WTC11 (cell line): Measurements from ENCODE around the gene AKAP8. TPM values are rescaled to one million over a fixed set of nuclear protein-coding genes. Genes with fewer than 3 reads are reported as not detected.

ENCODE experiments used
- ATAC-seq: fragments of 200-7000 bp; cut with Tn5 transposase; 2 replicates; pipeline ENCODE4 v1.10.0; 2021; ENCODE audit warnings: mild to moderate bottlenecking, moderate library complexity
- CTCF ChIA-PET: fragments of 300-600 bp; sonication (Branson Sonifier 250); formaldehyde crosslinking; loops from one replicate; lab custom pipeline; 2021; ENCODE audit warnings: antibody characterized with exemption; lab: Charles Lee
- POLR2A ChIA-PET: fragments of 350-600 bp; sonication (Branson Sonifier 250); formaldehyde crosslinking; loops from one replicate; lab custom pipeline; 2021; ENCODE audit warnings: antibody characterized with exemption; lab: Charles Lee
- DNase-seq: peaks from one replicate; pipeline ENCODE4 v3.0.0; 2021; ENCODE audit warnings: low spot score
- H3K27ac Mint-ChIP-seq: 2 replicates; pipeline ENCODE4 v1.8.0; 2021; ENCODE audit warnings: mixed read lengths
- H3K27me3 Mint-ChIP-seq: 2 replicates; pipeline ENCODE4 v1.8.0; 2021; ENCODE audit warnings: low read depth, mild to moderate bottlenecking, moderate library complexity, mixed read lengths
- H3K36me3 Mint-ChIP-seq: 2 replicates; pipeline ENCODE4 v1.8.0; 2021; ENCODE audit warnings: mixed read lengths
- H3K4me1 Mint-ChIP-seq: 2 replicates; pipeline ENCODE4 v1.8.0; 2022; ENCODE audit warnings: mixed read lengths
- H3K4me3 Mint-ChIP-seq: 2 replicates; pipeline ENCODE4 v1.8.0; 2021; ENCODE audit warnings: mild to moderate bottlenecking, moderate library complexity, mixed read lengths
- H3K9me3 Mint-ChIP-seq: 2 replicates; pipeline ENCODE4 v1.8.0; 2021; ENCODE audit warnings: mixed read lengths
- CREB1 ChIP-seq: sonication (generic); formaldehyde crosslinking; IDR thresholded peaks from 2 replicates; pipeline ENCODE4 v1.8.0; 2023; ENCODE audit warnings: mild to moderate bottlenecking, missing genetic modification reagents
- E2F1 ChIP-seq: sonication (generic); formaldehyde crosslinking; IDR thresholded peaks from 2 replicates; pipeline ENCODE4 v1.8.0; 2022; ENCODE audit warnings: mild to moderate bottlenecking, missing genetic modification reagents
- EMX1 ChIP-seq: fragments of 250-450 bp; sonication (Bioruptor Pico); IDR thresholded peaks from 2 replicates; pipeline ENCODE4 v1.8.0; 2021; ENCODE audit warnings: mild to moderate bottlenecking
- ESRRA ChIP-seq: sonication (generic); formaldehyde crosslinking; IDR thresholded peaks from 2 replicates; pipeline ENCODE4 v1.8.1; 2022; ENCODE audit warnings: mild to moderate bottlenecking, missing genetic modification reagents, borderline replicate concordance
- FOXJ3 ChIP-seq: sonication (generic); formaldehyde crosslinking; IDR thresholded peaks from 2 replicates; pipeline ENCODE4 v1.9.0; 2021; ENCODE audit warnings: missing genetic modification reagents, mild to moderate bottlenecking, borderline replicate concordance
- HMGA2 ChIP-seq: fragments of 250-450 bp; sonication (Bioruptor Pico); IDR thresholded peaks from 2 replicates; pipeline ENCODE4 v1.4.0; 2021; ENCODE audit warnings: mild to moderate bottlenecking, moderate library complexity
- MYBL2 ChIP-seq: sonication (generic); formaldehyde crosslinking; IDR thresholded peaks from 2 replicates; pipeline ENCODE4 v1.8.1; 2023; ENCODE audit warnings: mild to moderate bottlenecking, moderate library complexity, missing genetic modification reagents
- NFATC4 ChIP-seq: fragments of 250-450 bp; sonication (Bioruptor Pico); IDR thresholded peaks from 2 replicates; pipeline ENCODE4 v1.9.0; 2021; ENCODE audit warnings: mild to moderate bottlenecking
- NR2C2 ChIP-seq: sonication (generic); formaldehyde crosslinking; IDR thresholded peaks from 2 replicates; pipeline ENCODE4 v1.8.0; 2022; ENCODE audit warnings: mild to moderate bottlenecking, missing genetic modification reagents
- TCF7 ChIP-seq: sonication (generic); formaldehyde crosslinking; IDR thresholded peaks from 2 replicates; pipeline ENCODE4 v1.8.0; 2022; ENCODE audit warnings: mild to moderate bottlenecking, low read depth, missing genetic modification reagents, moderate library complexity
- ZNF138 ChIP-seq: sonication (generic); formaldehyde crosslinking; conservative IDR thresholded peaks from 2 replicates; pipeline ENCODE4 v1.8.1; 2022; ENCODE audit warnings: mild to moderate bottlenecking, moderate library complexity, missing genetic modification reagents
- ZNF232 ChIP-seq: sonication (generic); formaldehyde crosslinking; IDR thresholded peaks from 2 replicates; pipeline ENCODE4 v1.8.0; 2022; ENCODE audit warnings: mild to moderate bottlenecking, missing genetic modification reagents
- ZNF263 ChIP-seq: sonication (generic); formaldehyde crosslinking; IDR thresholded peaks from 2 replicates; pipeline ENCODE4 v1.8.1; 2022; ENCODE audit warnings: low read depth, mild to moderate bottlenecking, moderate library complexity, missing genetic modification reagents
- ZNF281 ChIP-seq: sonication (generic); formaldehyde crosslinking; IDR thresholded peaks from 2 replicates; pipeline ENCODE4 v1.8.0; 2023; ENCODE audit warnings: mild to moderate bottlenecking, missing genetic modification reagents
- ZNF317 ChIP-seq: sonication (generic); formaldehyde crosslinking; IDR thresholded peaks from 2 replicates; pipeline ENCODE4 v1.8.1; 2023; ENCODE audit warnings: low read depth, mild to moderate bottlenecking, moderate library complexity, missing genetic modification reagents, borderline replicate concordance
- total RNA-seq: library from RNA; stranded (reverse); gene quantifications from 3 replicates; pipeline ENCODE4 v1.2.3, GENCODE V29; 2021
- TF ChIP-seq, protein P1 (sequence below): sonication (generic); formaldehyde crosslinking; IDR thresholded peaks from 2 replicates; pipeline ENCODE4 v1.8.1; 2022; ENCODE audit warnings: low read depth, missing genetic modification reagents, borderline replicate concordance
- TF ChIP-seq, protein P2 (sequence below): sonication (generic); formaldehyde crosslinking; IDR thresholded peaks from 2 replicates; pipeline ENCODE4 v1.8.1; 2023; ENCODE audit warnings: mild to moderate bottlenecking, missing genetic modification reagents, borderline replicate concordance
- TF ChIP-seq, protein P3 (sequence below): sonication (generic); formaldehyde crosslinking; IDR thresholded peaks from 2 replicates; pipeline ENCODE4 v1.8.1; 2022; ENCODE audit warnings: mild to moderate bottlenecking, missing genetic modification reagents, moderate library complexity, borderline replicate concordance
- TF ChIP-seq, protein P4 (sequence below): sonication (generic); formaldehyde crosslinking; IDR thresholded peaks from 2 replicates; pipeline ENCODE4 v1.8.1; 2023; ENCODE audit warnings: mild to moderate bottlenecking, moderate library complexity, missing genetic modification reagents

The AKAP8 gene
- total RNA-seq, 1 experiment from 2014 or later = 65.9 TPM

GRCh38 chr19:15424121-15424520 lies 44.5 kb upstream of the AKAP8 start (continued):
- TF ChIP-seq, protein P1, sequence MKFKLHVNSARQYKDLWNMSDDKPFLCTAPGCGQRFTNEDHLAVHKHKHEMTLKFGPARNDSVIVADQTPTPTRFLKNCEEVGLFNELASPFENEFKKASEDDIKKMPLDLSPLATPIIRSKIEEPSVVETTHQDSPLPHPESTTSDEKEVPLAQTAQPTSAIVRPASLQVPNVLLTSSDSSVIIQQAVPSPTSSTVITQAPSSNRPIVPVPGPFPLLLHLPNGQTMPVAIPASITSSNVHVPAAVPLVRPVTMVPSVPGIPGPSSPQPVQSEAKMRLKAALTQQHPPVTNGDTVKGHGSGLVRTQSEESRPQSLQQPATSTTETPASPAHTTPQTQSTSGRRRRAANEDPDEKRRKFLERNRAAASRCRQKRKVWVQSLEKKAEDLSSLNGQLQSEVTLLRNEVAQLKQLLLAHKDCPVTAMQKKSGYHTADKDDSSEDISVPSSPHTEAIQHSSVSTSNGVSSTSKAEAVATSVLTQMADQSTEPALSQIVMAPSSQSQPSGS (CRISPR knock-in tag) = no peak
- TF ChIP-seq NFATC4 (no peak), ZNF232 (no peak), TCF7 (CRISPR knock-in tag) (no peak), ESRRA (no peak), FOXJ3 (CRISPR knock-in tag) (no peak), ZNF317 (CRISPR knock-in tag) (no peak), ZNF138 (no peak), MYBL2 (CRISPR knock-in tag) (no peak)
- TF ChIP-seq, protein P2, sequence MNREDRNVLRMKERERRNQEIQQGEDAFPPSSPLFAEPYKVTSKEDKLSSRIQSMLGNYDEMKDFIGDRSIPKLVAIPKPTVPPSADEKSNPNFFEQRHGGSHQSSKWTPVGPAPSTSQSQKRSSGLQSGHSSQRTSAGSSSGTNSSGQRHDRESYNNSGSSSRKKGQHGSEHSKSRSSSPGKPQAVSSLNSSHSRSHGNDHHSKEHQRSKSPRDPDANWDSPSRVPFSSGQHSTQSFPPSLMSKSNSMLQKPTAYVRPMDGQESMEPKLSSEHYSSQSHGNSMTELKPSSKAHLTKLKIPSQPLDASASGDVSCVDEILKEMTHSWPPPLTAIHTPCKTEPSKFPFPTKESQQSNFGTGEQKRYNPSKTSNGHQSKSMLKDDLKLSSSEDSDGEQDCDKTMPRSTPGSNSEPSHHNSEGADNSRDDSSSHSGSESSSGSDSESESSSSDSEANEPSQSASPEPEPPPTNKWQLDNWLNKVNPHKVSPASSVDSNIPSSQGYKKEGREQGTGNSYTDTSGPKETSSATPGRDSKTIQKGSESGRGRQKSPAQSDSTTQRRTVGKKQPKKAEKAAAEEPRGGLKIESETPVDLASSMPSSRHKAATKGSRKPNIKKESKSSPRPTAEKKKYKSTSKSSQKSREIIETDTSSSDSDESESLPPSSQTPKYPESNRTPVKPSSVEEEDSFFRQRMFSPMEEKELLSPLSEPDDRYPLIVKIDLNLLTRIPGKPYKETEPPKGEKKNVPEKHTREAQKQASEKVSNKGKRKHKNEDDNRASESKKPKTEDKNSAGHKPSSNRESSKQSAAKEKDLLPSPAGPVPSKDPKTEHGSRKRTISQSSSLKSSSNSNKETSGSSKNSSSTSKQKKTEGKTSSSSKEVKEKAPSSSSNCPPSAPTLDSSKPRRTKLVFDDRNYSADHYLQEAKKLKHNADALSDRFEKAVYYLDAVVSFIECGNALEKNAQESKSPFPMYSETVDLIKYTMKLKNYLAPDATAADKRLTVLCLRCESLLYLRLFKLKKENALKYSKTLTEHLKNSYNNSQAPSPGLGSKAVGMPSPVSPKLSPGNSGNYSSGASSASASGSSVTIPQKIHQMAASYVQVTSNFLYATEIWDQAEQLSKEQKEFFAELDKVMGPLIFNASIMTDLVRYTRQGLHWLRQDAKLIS = no peak

- Mint-ChIP-seq H3K4me1 (peaks cover 3% of the 10 kb centered on the region), H3K27ac (no peak overlapping the region), H3K4me3 (no peak overlapping the region), H3K9me3 (no peaks in the 10 kb centered on the region), H3K36me3 (peaks cover 35% of the 10 kb centered on the region)
- no peak for ATAC-seq
- DNase-seq = no peak
- ChIA-PET CTCF (interaction anchor here (1.5 kb wide), 1 partner anchor 30 kb away, joined by 5 read pairs; no protein-coding TSS in a partner anchor), POLR2A (no interaction called here)
- no peak for TF ChIP-seq ZNF281 (CRISPR knock-in tag)
- TF ChIP-seq, all 79 proteins: peak for 0
- H3K27me3 Mint-ChIP-seq = no peaks in the 10 kb centered on the region
Observed at GRCh38 chr19:15423130-15423529, 43.5 kb upstream of the AKAP8 start.

DNA sequence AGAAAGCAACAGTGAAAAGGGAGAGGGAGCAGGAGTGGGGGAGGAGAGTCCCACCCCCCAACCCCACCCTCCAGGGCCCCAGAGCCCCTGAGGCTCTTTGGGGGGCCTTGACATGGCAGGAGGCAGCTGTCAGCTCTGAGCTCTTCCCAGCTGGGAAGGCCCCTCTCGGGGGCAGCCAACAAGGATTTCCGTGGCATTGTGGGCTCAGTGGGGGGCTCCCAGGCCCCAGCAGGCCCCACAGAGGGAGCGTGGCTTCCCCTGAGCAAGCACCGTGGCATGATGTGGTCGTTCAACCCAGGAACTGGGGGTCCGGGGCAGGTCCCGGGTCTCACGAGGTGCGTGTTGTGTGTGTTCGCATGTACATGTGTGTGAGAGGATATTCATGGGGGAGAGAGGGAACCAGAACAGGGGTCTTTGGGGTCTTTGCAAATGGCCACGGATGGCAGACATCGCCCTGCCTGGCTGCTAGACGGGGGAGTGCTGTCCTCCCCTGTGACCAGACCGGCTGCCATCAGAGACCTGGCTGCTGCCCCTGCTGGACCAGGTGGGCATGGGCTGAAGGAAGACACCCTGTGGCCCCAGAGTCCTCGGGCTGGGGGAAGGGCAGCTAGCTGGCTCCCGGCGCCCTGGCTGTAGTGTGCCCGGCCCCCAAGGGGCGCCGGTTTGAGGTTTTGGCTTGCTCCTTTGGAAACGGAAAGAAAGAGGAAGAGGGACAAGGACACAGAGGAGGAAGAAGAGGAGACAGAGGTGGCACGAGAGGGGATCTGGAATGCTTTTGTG lies 42.9 kb upstream of the AKAP8 start:
- ChIA-PET POLR2A (no interaction called here), CTCF (interaction anchor here (0.9 to 5.8 kb wide), 3 partner anchors 30 to 170 kb away, joined by 3 to 128 read pairs (median 5); no protein-coding TSS in a partner anchor)
- TF ChIP-seq EMX1 (CRISPR knock-in tag) = no peak
- TF ChIP-seq, protein P3, sequence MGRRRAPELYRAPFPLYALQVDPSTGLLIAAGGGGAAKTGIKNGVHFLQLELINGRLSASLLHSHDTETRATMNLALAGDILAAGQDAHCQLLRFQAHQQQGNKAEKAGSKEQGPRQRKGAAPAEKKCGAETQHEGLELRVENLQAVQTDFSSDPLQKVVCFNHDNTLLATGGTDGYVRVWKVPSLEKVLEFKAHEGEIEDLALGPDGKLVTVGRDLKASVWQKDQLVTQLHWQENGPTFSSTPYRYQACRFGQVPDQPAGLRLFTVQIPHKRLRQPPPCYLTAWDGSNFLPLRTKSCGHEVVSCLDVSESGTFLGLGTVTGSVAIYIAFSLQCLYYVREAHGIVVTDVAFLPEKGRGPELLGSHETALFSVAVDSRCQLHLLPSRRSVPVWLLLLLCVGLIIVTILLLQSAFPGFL = no peak
- TF ChIP-seq ZNF263 (CRISPR knock-in tag) = no peak
- TF ChIP-seq NR2C2 (CRISPR knock-in tag) = no peak
- no peak for TF ChIP-seq CREB1 (CRISPR knock-in tag)
- TF ChIP-seq, protein P1 (CRISPR knock-in tag) = no peak
- no peak for TF ChIP-seq HMGA2 (CRISPR knock-in tag)
- TF ChIP-seq, protein P4, sequence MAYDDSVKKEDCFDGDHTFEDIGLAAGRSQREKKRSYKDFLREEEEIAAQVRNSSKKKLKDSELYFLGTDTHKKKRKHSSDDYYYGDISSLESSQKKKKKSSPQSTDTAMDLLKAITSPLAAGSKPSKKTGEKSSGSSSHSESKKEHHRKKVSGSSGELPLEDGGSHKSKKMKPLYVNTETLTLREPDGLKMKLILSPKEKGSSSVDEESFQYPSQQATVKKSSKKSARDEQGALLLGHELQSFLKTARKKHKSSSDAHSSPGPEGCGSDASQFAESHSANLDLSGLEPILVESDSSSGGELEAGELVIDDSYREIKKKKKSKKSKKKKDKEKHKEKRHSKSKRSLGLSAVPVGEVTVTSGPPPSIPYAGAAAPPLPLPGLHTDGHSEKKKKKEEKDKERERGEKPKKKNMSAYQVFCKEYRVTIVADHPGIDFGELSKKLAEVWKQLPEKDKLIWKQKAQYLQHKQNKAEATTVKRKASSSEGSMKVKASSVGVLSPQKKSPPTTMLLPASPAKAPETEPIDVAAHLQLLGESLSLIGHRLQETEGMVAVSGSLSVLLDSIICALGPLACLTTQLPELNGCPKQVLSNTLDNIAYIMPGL = no peak
- no peak for TF ChIP-seq E2F1 (CRISPR knock-in tag)

More for the DNA sequence above, 42.9 kb upstream of the AKAP8 start:
- no peaks in the 10 kb centered on the region for H3K9me3 Mint-ChIP-seq
- H3K27ac Mint-ChIP-seq = no peak overlapping the region
- ATAC-seq (no peak), DNase-seq (no peak)
- H3K27me3 Mint-ChIP-seq = no peaks in the 10 kb centered on the region
- no peak overlapping the region for H3K4me3 Mint-ChIP-seq
- H3K36me3 Mint-ChIP-seq = peaks cover 34% of the 10 kb centered on the region
- peaks cover 9% of the 10 kb centered on the region for H3K4me1 Mint-ChIP-seq
